DND-41 (cell line): ENCODE data around the gene TMEM114.

ENCODE experiments used
- EZH2 ChIP-seq: IDR thresholded peaks from 3 replicates; pipeline ENCODE4 v1.6.1; 2012; ENCODE audit warnings: borderline replicate concordance, low read depth, mild to moderate bottlenecking, moderate library complexity, low read length, inconsistent platforms; ENCODE audit not compliant: severe bottlenecking
- TF ChIP-seq, protein P1 (sequence below): IDR thresholded peaks from 2 replicates; pipeline ENCODE4 v1.5.1; 2012; ENCODE audit warnings: borderline replicate concordance, low read length, moderate library complexity, mild to moderate bottlenecking; ENCODE audit not compliant: poor library complexity, severe bottlenecking; ENCODE audit errors: extremely low read depth

DNA sequence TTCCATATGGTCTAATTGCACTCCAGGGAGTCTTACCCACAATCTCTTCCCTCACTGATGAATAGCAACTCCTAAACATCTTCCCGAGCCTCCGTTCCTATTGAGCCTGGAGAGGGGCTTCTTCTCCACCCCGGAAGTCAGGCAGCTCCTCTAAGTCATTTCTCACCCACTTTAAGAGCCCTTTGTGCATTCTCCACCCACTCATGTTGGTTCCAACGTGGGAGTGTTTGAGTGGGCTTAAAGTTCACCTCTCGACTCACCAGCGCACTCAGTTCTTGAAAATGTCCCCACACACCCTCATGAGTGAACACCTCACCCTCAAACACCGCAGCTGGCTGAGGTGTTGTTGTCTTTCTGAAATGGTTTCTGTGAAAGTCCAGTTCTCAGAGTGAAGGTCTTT, 67.6 kb downstream of the TMEM114 start:
- TF ChIP-seq, protein P1, sequence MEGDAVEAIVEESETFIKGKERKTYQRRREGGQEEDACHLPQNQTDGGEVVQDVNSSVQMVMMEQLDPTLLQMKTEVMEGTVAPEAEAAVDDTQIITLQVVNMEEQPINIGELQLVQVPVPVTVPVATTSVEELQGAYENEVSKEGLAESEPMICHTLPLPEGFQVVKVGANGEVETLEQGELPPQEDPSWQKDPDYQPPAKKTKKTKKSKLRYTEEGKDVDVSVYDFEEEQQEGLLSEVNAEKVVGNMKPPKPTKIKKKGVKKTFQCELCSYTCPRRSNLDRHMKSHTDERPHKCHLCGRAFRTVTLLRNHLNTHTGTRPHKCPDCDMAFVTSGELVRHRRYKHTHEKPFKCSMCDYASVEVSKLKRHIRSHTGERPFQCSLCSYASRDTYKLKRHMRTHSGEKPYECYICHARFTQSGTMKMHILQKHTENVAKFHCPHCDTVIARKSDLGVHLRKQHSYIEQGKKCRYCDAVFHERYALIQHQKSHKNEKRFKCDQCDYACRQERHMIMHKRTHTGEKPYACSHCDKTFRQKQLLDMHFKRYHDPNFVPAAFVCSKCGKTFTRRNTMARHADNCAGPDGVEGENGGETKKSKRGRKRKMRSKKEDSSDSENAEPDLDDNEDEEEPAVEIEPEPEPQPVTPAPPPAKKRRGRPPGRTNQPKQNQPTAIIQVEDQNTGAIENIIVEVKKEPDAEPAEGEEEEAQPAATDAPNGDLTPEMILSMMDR: no peak
- TF ChIP-seq EZH2: no peak
